SKM-1 (cell line): ENCODE measurements around the gene VGLL4.
A peak's percentile ranks its signal among the peaks of the same experiment; 100 is the strongest.
"Not testable (repeated sequence)": the region's sequence is repeated elsewhere in the genome, so short reads cannot be mapped to it uniquely, and the experiment has no call there.

Source experiments
- DNase-seq: peaks from one replicate; lab custom pipeline; 2025; ENCODE audit not compliant: unreplicated experiment; lab: John Stamatoyannopoulos, UW

Gene VGLL4

GRCh38 chr3:11607816-11608215 is 35.9 kb downstream of the VGLL4 start:
- DNase-seq: peak; percentile 30

GRCh38 chr3:11606865-11607440 is 36.8 kb downstream of the VGLL4 start:
- no peak for DNase-seq

GRCh38 chr3:11606090-11606784 is 37.5 kb downstream of the VGLL4 start:
- DNase-seq: no peak

GRCh38 chr3:11605398-11605797 is 38.3 kb downstream of the VGLL4 start:
- no peak for DNase-seq

- DNase-seq: no peak
These were observed 39.4 kb downstream of the VGLL4 start for GRCh38 chr3:11604139-11604892.

GRCh38 chr3:11603628-11604027 is 40.1 kb downstream of the VGLL4 start:
- DNase-seq: no peak

GRCh38 chr3:11602886-11603527 is 40.7 kb downstream of the VGLL4 start:
- DNase-seq: no peak

GRCh38 chr3:11602239-11602840 is 41.4 kb downstream of the VGLL4 start:
- DNase-seq: no peak

GRCh38 chr3:11601446-11602238 is 42.1 kb downstream of the VGLL4 start:
- DNase-seq: no peak

GRCh38 chr3:11600501-11601282 is 43.0 kb downstream of the VGLL4 start:
- no peak for DNase-seq

GRCh38 chr3:11596387-11596786 is 47.3 kb downstream of the VGLL4 start:
- no peak for DNase-seq

- DNase-seq: not testable (repeated sequence)
These were observed 48.7 kb downstream of the VGLL4 start for GRCh38 chr3:11595024-11595423.

GRCh38 chr3:11593318-11594034 is 50.2 kb downstream of the VGLL4 start:
- no peak for DNase-seq

GRCh38 chr3:11592445-11593298 is 51.0 kb downstream of the VGLL4 start:
- no peak for DNase-seq

- no peak for DNase-seq
These were observed 52.1 kb downstream of the VGLL4 start for GRCh38 chr3:11591391-11592282.

GRCh38 chr3:11591002-11591355 is 52.7 kb downstream of the VGLL4 start:
- no peak for DNase-seq

GRCh38 chr3:11589706-11590105 is 54.0 kb downstream of the VGLL4 start:
- no peak for DNase-seq
